K562 (cell line): ENCODE measurements around the gene ICAM1.

Experiments
- MAFK ChIP-seq: IDR thresholded peaks from 2 replicates; pipeline ENCODE4 v1.6.1; 2011; ENCODE audit warnings: low read length, improper control_type of control experiment
- TF ChIP-seq, protein P1 (sequence below): IDR thresholded peaks from 2 replicates; pipeline ENCODE4 v1.6.1; 2016; ENCODE audit warnings: missing genetic modification characterization, missing compliant biosample characterization
- TF ChIP-seq, protein P2 (sequence below), 3 experiments: IDR thresholded peaks in 2 of 3; conservative IDR thresholded peaks in 1 of 3; 2 replicates each; pipeline ENCODE4 v1.5.1; 2011 to 2012; ENCODE audit warnings: low read length in 3 of 3, mild to moderate bottlenecking in 3 of 3, control low read depth in 2 of 3, improper control_type of control experiment in 1 of 3, inconsistent platforms in 1 of 3, low read depth in 1 of 3, mixed read lengths in 1 of 3, moderate library complexity in 1 of 3; ENCODE audit not compliant: insufficient read depth in 2 of 3

DNA sequence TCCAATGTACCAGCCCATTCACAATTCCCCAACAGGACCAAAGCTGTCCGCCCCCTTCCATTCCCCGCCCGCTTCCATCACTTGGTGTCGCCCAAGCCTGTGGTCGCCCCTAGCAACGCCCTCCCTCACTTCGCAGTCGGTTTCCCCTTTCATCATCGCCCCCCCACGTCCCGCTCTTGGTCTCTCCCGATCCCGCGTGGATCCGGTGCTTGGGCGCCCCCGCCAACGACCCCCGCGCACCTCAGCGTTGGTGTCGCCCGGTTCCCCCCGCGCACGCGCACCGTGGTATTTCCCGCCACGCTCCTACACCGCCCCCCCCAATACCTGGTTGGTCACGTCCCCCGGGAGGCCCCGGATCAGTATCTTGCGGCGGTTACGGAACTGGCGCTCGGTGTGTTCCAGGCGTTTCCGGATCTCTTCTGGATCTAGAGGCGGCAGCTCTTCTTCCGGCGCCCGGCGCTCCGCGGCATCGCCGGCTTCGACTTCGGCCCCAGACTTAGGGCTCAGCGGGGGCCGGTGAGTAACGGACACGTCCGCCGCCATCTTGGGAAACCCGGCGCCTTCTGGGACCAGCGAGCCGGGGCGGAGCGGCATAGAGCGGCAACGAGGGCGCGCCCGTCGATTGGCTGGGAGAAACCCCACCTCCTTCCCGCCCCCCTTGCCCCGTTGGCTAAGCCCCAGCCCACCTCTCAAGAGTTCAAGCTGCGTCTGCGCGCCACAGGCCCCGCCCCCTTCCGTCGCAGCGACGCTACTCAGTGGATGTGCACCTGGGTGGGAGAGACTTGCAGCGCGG lies 62.2 kb downstream of the ICAM1 start, which contains the start of gene RAVER1:
- TF ChIP-seq MAFK, result no peak
- TF ChIP-seq, protein P1, sequence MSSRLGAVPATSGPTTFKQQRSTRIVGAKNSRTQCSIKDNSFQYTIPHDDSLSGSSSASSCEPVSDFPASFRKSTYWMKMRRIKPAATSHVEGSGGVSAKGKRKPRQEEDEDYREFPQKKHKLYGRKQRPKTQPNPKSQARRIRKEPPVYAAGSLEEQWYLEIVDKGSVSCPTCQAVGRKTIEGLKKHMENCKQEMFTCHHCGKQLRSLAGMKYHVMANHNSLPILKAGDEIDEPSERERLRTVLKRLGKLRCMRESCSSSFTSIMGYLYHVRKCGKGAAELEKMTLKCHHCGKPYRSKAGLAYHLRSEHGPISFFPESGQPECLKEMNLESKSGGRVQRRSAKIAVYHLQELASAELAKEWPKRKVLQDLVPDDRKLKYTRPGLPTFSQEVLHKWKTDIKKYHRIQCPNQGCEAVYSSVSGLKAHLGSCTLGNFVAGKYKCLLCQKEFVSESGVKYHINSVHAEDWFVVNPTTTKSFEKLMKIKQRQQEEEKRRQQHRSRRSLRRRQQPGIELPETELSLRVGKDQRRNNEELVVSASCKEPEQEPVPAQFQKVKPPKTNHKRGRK (tag), result no peak
- TF ChIP-seq, protein P2, sequence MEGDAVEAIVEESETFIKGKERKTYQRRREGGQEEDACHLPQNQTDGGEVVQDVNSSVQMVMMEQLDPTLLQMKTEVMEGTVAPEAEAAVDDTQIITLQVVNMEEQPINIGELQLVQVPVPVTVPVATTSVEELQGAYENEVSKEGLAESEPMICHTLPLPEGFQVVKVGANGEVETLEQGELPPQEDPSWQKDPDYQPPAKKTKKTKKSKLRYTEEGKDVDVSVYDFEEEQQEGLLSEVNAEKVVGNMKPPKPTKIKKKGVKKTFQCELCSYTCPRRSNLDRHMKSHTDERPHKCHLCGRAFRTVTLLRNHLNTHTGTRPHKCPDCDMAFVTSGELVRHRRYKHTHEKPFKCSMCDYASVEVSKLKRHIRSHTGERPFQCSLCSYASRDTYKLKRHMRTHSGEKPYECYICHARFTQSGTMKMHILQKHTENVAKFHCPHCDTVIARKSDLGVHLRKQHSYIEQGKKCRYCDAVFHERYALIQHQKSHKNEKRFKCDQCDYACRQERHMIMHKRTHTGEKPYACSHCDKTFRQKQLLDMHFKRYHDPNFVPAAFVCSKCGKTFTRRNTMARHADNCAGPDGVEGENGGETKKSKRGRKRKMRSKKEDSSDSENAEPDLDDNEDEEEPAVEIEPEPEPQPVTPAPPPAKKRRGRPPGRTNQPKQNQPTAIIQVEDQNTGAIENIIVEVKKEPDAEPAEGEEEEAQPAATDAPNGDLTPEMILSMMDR (IDR thresholded peaks at IDR 0.05 in 2 of 3, conservative IDR thresholded peaks at IDR 0.05 in 1 of 3; ENCODE audit: insufficient read depth in 2 of 3, low read depth in 1 of 3, low read length in 3 of 3), result no peak
